Bronchus fibroblast of lung (primary cell): Measurements from ENCODE around the gene GRM4. TPM values are rescaled to one million over a fixed set of nuclear protein-coding genes. Genes with fewer than 3 reads are reported as not detected.

Experiments used
- total RNA-seq: library from RNA; depleted of rRNA; stranded (reverse); fragments of >200 nt; gene quantifications from 2 replicates; pipeline ENCODE4 v1.2.3, GENCODE V29; 2015

The GRM4 gene
- total RNA-seq = not detected in 2 replicates

DNA sequence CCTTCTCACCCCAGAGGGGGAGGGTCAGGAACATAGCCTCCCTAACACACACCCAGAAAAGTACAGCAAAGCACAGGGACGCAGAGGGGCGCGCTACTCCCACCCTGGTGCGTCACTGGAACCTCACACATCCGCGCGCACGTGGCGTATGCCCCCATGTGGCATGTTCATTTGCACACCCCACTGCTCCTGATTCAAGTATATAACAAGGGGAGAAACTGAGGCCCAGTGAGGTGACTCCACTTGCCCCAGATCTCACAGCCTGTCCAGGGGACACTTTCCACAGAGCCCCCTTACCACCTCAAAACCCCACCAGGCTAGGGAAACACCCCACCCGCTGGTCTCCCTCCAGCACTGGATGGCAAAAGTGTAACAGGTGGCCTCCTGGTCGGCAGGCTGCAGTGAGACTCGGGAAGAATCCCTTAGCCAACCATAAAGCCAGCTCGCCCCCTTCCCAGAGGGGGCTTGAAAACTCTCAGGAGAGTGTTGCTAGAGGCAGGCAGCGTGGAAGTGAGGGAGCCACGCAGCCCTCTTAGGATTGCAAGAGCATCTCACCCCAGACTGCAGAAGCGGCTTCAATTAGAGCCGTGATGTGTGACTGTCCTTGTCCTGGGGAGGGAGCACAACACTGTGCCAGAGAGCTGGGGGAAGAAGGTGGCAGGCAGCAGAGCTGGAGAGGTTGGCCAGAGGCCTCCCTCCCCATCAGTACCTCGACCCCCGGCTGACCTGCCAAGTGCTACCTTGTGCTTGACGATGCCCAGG lies at the start of gene GRM4:
TSS of gene GRM4 (minus strand) at position 67 of the 762 bp plus-strand sequence. CDS start 12,591 bp downstream, outside the sequence.

Other genes starting within 250 kb of the GRM4 start
- gene HMGA1, start 90.8 kb upstream of the GRM4 start, total RNA-seq = 1,203 and 1,282 TPM in 2 replicates
- 54.4 and 61.7 TPM in 2 replicates for gene SMIM29, start 102.9 kb upstream of the GRM4 start, total RNA-seq
- gene NUDT3, start 246.6 kb upstream of the GRM4 start, total RNA-seq = 12.8 and 15.5 TPM in 2 replicates